ENCODE data around the gene DIAPH2.

GRCh38 chrX:97011540-97011939 is 326.9 kb downstream of the DIAPH2 start:
- TF ChIP-seq AFF4 (CRISPR knock-in tag; IDR thresholded peaks at IDR 0.05; ENCODE audit: borderline replicate concordance) (no peak), JUN (CRISPR knock-in tag; IDR thresholded peaks at IDR 0.05) (no peak), HMGXB4 (CRISPR knock-in tag; IDR thresholded peaks at IDR 0.05) (no peak), FOXP1 (CRISPR knock-in tag; IDR thresholded peaks at IDR 0.05; ENCODE audit: borderline replicate concordance) (no peak), CTCF (IDR thresholded peaks at IDR 0.05) (no peak)
